Spleen (tissue), 11 donors: ENCODE results near the gene HRH1. TPM values are rescaled to one million over a fixed set of nuclear protein-coding genes. Genes with fewer than 3 reads are reported as not detected.

ENCODE experiments used
- DNase-seq: peaks from one replicate; pipeline ENCODE4 v3.0.0-alpha.2; 2020
- H3K27ac ChIP-seq, 8 donors: fragments of 200-600 bp; sonication (generic) in 7 of 8; 1 replicate in 4 of 8; 2 replicates in 4 of 8; pipeline versions ENCODE4 v1.5.0 to v1.8.0; 2016 to 2021; ENCODE audit warnings: inconsistent platforms in 4 of 8, mild to moderate bottlenecking in 4 of 8, moderate library complexity in 1 of 8
- H3K27me3 ChIP-seq, 7 donors: fragments of 200-600 bp; sonication (generic) in 6 of 7; replicated peaks in 1 of 7; 1 replicate in 4 of 7; 2 replicates in 3 of 7; pipeline versions ENCODE4 v1.5.0 to v1.8.0; 2016 to 2021; ENCODE audit warnings: inconsistent platforms in 3 of 7, mild to moderate bottlenecking in 1 of 7
- H3K36me3 ChIP-seq, 6 donors: fragments of 200-600 bp; sonication (generic) in 5 of 6; 1 replicate in 4 of 6; 2 replicates in 2 of 6; pipeline versions ENCODE4 v1.5.0 to v1.8.0; 2016 to 2021; ENCODE audit warnings: inconsistent platforms in 2 of 6
- H3K4me1 ChIP-seq, 6 donors: fragments of 200-600 bp; sonication (generic) in 5 of 6; 1 replicate in 3 of 6; 2 replicates in 3 of 6; pipeline versions ENCODE4 v1.5.0 to v1.8.0; 2016 to 2021; ENCODE audit warnings: inconsistent platforms in 3 of 6
- H3K4me3 ChIP-seq, 8 donors: fragments of 200-600 bp; sonication (generic) in 7 of 8; 1 replicate in 4 of 8; 2 replicates in 4 of 8; pipeline versions ENCODE4 v1.5.0 to v1.8.0; 2016 to 2021; ENCODE audit warnings: inconsistent platforms in 4 of 8, mild to moderate bottlenecking in 4 of 8, moderate library complexity in 2 of 8
- H3K9me3 ChIP-seq, 8 donors: fragments of 200-600 bp; sonication (generic) in 7 of 8; 1 replicate in 4 of 8; 2 replicates in 4 of 8; pipeline versions ENCODE4 v1.5.0 to v1.8.0; 2016 to 2021; ENCODE audit warnings: inconsistent platforms in 4 of 8
- CTCF ChIP-seq, 11 experiments: fragments of 200-600 bp in 7 of 11; fragments of 450-650 bp in 4 of 11; sonication (generic) in 4 of 11; IDR thresholded peaks in 8 of 11; conservative IDR thresholded peaks in 3 of 11; 1 replicate in 7 of 11; 2 replicates in 4 of 11; pipeline versions ENCODE4 v1.4.0 to v1.8.0; 2016 to 2021; ENCODE audit warnings: antibody characterized with exemption in 11 of 11, inconsistent platforms in 4 of 11, mild to moderate bottlenecking in 1 of 11
- POLR2A ChIP-seq, 3 donors: fragments of 450-650 bp; IDR thresholded peaks; one replicate each; pipeline ENCODE4 v1.5.1; 2017; ENCODE audit warnings: antibody characterized with exemption in 3 of 3, mild to moderate bottlenecking in 1 of 3
- POLR2AphosphoS5 ChIP-seq, 3 donors: sonication (generic); formaldehyde crosslinking; IDR thresholded peaks; one replicate each; pipeline ENCODE4 v1.5.1; 2017; ENCODE audit warnings: antibody characterized with exemption in 3 of 3
- WGBS, 5 donors: extraction: QIAGEN DNeasy Blood & Tissue Kit in 3 of 5; methylation state at CpG; one replicate each; pipeline versions ENCODE4 v1.1.5 to v1.1.7; 2013 to 2018; 5-methylcytosine and 5-hydroxymethylcytosine counted together
- intact Hi-C: fragments of 100-400 bp; cut with DNase I; formaldehyde crosslinking; loops from one replicate; pipeline ENCODE4 v1.15.0; 2023; ENCODE audit warnings: low total_unique reads
- polyA plus RNA-seq, 3 donors: library from polyadenylated mRNA; stranded (reverse); fragments of 200-250 nt; gene quantifications; one replicate each; pipeline ENCODE4 v1.2.1, GENCODE V29; 2013
- total RNA-seq, 7 donors: library from RNA; depleted of rRNA in 3 of 7; stranded (reverse); fragments of >200 nt in 3 of 7; fragmentation: NEBNext Ultra II Directional in 4 of 7; extraction: Animal tissue kit (Norgen Biotek cat#: 25700) in 4 of 7; gene quantifications; one replicate each; pipeline versions ENCODE4 v1.1.0 to v1.2.1, GENCODE V29; 2016 to 2021
- donor health status: healthy with polysubstance abuse.
- donor health status: DM: no; HTN: no; CAD: no; lungs with moderate emphysema.
- donor health status: DM: no; HTN: no; CAD: no.
- donor health status: Bipolar disorder and iron deficiency.
- donor health status: healthy.
- donor health status: DM: no; HTN: no; CAD: no.
- donor health status: DM: yes; HTN: yes; CAD: no.

HRH1 gene
- total and polyA plus RNA-seq, 10 donors, result 0.15 to 4.4 (median 1.8) TPM

- H3K27me3 ChIP-seq, result peaks cover 0 to 9% (median 0%) of the 10 kb centered on the region in 7 donors
- WGBS, 5 donors, result 79 to 96% (median 88%) methylated on average over 1 of the region's 1 CpG
- no peak overlapping the region for H3K4me3 ChIP-seq
- no peak for DNase-seq
- no peaks in the 10 kb centered on the region for H3K36me3 ChIP-seq
- peaks cover 0 to 6% (median 2%) of the 10 kb centered on the region in 8 donors for H3K9me3 ChIP-seq
- no peak for TF ChIP-seq POLR2A (IDR thresholded peaks at IDR 0.05)
- intact Hi-C loops, result no loop called here
- no peak overlapping the region for H3K27ac ChIP-seq
- peaks cover 0 to 8% (median 2%) of the 10 kb centered on the region in 6 donors for H3K4me1 ChIP-seq
Observed at GRCh38 chr3:11240496-11240895, 86.2 kb downstream of the HRH1 start.

- Histone ChIP-seq H3K36me3 (no peaks in the 10 kb centered on the region), H3K4me1 (no peaks in the 10 kb centered on the region), H3K27me3 (no peaks in the 10 kb centered on the region), H3K27ac (no peak overlapping the region), H3K9me3 (peaks cover 0 to 3% (median 0%) of the 10 kb centered on the region in 8 donors), H3K4me3 (no peak overlapping the region)
- DNase-seq, result no peak
- intact Hi-C loops, result no loop called here
- no peak for TF ChIP-seq CTCF (IDR thresholded peaks at IDR 0.05 in 8 of 11, conservative IDR thresholded peaks at IDR 0.05 in 3 of 11)
- 64 to 94% (median 77%) methylated on average over 1 of the region's 1 CpG for WGBS, 5 donors
Observed at GRCh38 chr3:11244121-11244677, 89.9 kb downstream of the HRH1 start.

GRCh38 chr3:11245276-11245675, 91.0 kb downstream of the HRH1 start:
- H3K9me3 ChIP-seq, result no peaks in the 10 kb centered on the region
- intact Hi-C loops, result no loop called here
- H3K27ac ChIP-seq, result no peak overlapping the region
- 70 to 81% (median 79%) methylated on average over 8 of the region's 8 CpGs for WGBS, 5 donors
- no peaks in the 10 kb centered on the region for H3K36me3 ChIP-seq
- no peak for DNase-seq
- no peak for TF ChIP-seq POLR2A (IDR thresholded peaks at IDR 0.05)
- TF ChIP-seq POLR2AphosphoS5 (IDR thresholded peaks at IDR 0.05), result no peak
- TF ChIP-seq CTCF (IDR thresholded peaks at IDR 0.05 in 8 of 11, conservative IDR thresholded peaks at IDR 0.05 in 3 of 11), result no peak
- no peak overlapping the region for H3K4me3 ChIP-seq
- H3K4me1 ChIP-seq, result no peaks in the 10 kb centered on the region
- H3K27me3 ChIP-seq, result no peaks in the 10 kb centered on the region

GRCh38 chr3:11245827-11246662, 91.8 kb downstream of the HRH1 start:
- intact Hi-C loops, result no loop called here
- Histone ChIP-seq H3K36me3 (no peaks in the 10 kb centered on the region), H3K4me3 (no peak overlapping the region), H3K9me3 (no peaks in the 10 kb centered on the region), H3K27ac (no peak overlapping the region), H3K27me3 (no peaks in the 10 kb centered on the region), H3K4me1 (no peaks in the 10 kb centered on the region)
- TF ChIP-seq POLR2A (IDR thresholded peaks at IDR 0.05) (no peak), POLR2AphosphoS5 (IDR thresholded peaks at IDR 0.05) (no peak), CTCF (IDR thresholded peaks at IDR 0.05 in 8 of 11, conservative IDR thresholded peaks at IDR 0.05 in 3 of 11) (no peak)
- WGBS, 5 donors, result 90 to 95% (median 93%) methylated on average over 6 of the region's 6 CpGs
- no peak for DNase-seq
